ENCODE results near the gene NDUFA6. TPM values are rescaled to one million over a fixed set of nuclear protein-coding genes. Genes with fewer than 3 reads are reported as not detected.
A peak's percentile ranks its signal among the peaks of the same experiment; 100 is the strongest.
"Not testable (repeated sequence)": the region's sequence is repeated elsewhere in the genome, so short reads cannot be mapped to it uniquely, and the experiment has no call there.

NDUFA6 gene
- 10 to 100 TPM; 64.8 to 69.7 TPM for total RNA-seq
- polyA plus RNA-seq (ENCODE audit: insufficient read length in 6 of 6): 10 to 100 TPM; 69.1 to 97.4 (median 87.8) TPM
- long read RNA-seq, donor 1, transcript NDUFA6-202 (3 exons, 1,256 nt): major isoform, 162 of 166 reads
- long read RNA-seq, donor 1, partial matches to known transcripts: 0 of 166 reads
- long read RNA-seq, donor 1, other reads (novel, unspliced or antisense): 0 of 166 reads
- long read RNA-seq, donor 2, transcript NDUFA6-202 (3 exons, 1,256 nt): major isoform, 121 of 132 reads
- long read RNA-seq, donor 2, transcript NDUFA6-201 (2 exons, 475 nt): minor isoform, 11 of 132 reads
- long read RNA-seq, donor 2, partial matches to known transcripts: 0 of 132 reads
- long read RNA-seq, donor 2, other reads (novel, unspliced or antisense): 0 of 132 reads
- long read RNA-seq, donor 3, transcript NDUFA6-201 (2 exons, 475 nt): minor isoform, 8 of 137 reads
- long read RNA-seq, donor 3, transcript NDUFA6-202 (3 exons, 1,256 nt): major isoform, 129 of 137 reads
- long read RNA-seq, donor 3, partial matches to known transcripts: 0 of 137 reads
- long read RNA-seq, donor 3, other reads (novel, unspliced or antisense): 0 of 137 reads
- long read RNA-seq, donor 4, transcript NDUFA6-202 (3 exons, 1,256 nt): major isoform, 162 of 168 reads
- long read RNA-seq, donor 4, partial matches to known transcripts: 2 of 168 reads
- long read RNA-seq, donor 4, other reads (novel, unspliced or antisense): 4 of 168 reads
- long read RNA-seq, donor 5, transcript NDUFA6-202 (3 exons, 1,256 nt): major isoform, 122 of 126 reads
- long read RNA-seq, donor 5, partial matches to known transcripts: 0 of 126 reads
- long read RNA-seq, donor 5, other reads (novel, unspliced or antisense): 0 of 126 reads
- long read RNA-seq, donor 6, transcript NDUFA6-201 (2 exons, 475 nt): minor isoform, 11 of 197 reads
- long read RNA-seq, donor 6, transcript NDUFA6-202 (3 exons, 1,256 nt): major isoform, 186 of 197 reads
- long read RNA-seq, donor 6, partial matches to known transcripts: 0 of 197 reads
- long read RNA-seq, donor 6, other reads (novel, unspliced or antisense): 0 of 197 reads
- long read RNA-seq, donor 7, transcript NDUFA6-201 (2 exons, 475 nt): minor isoform, 7 of 129 reads
- long read RNA-seq, donor 7, transcript NDUFA6-202 (3 exons, 1,256 nt): major isoform, 117 of 129 reads
- long read RNA-seq, donor 7, partial matches to known transcripts: 5 of 129 reads
- long read RNA-seq, donor 7, other reads (novel, unspliced or antisense): 0 of 129 reads
- long read RNA-seq, donor 8, transcript NDUFA6-202 (3 exons, 1,256 nt): major isoform, 132 of 143 reads
- long read RNA-seq, donor 8, transcript NDUFA6-201 (2 exons, 475 nt): minor isoform, 5 of 143 reads
- long read RNA-seq, donor 8, partial matches to known transcripts: 6 of 143 reads
- long read RNA-seq, donor 8, other reads (novel, unspliced or antisense): 0 of 143 reads
- long read RNA-seq, donor 9, partial matches to known transcripts: 0 of 3 reads
- long read RNA-seq, donor 9, other reads (novel, unspliced or antisense): 0 of 3 reads
- long read RNA-seq, donor 10, transcript NDUFA6-202 (3 exons, 1,256 nt): major isoform, 167 of 173 reads
- long read RNA-seq, donor 10, partial matches to known transcripts: 1 of 173 reads
- long read RNA-seq, donor 10, other reads (novel, unspliced or antisense): 5 of 173 reads
- long read RNA-seq, donor 11, transcript NDUFA6-201 (2 exons, 475 nt): minor isoform, 8 of 138 reads
- long read RNA-seq, donor 11, transcript NDUFA6-202 (3 exons, 1,256 nt): major isoform, 130 of 138 reads
- long read RNA-seq, donor 11, partial matches to known transcripts: 0 of 138 reads
- long read RNA-seq, donor 11, other reads (novel, unspliced or antisense): 0 of 138 reads
- long read RNA-seq, donor 12, transcript NDUFA6-202 (3 exons, 1,256 nt): major isoform, 85 of 91 reads
- long read RNA-seq, donor 12, transcript NDUFA6-201 (2 exons, 475 nt): minor isoform, 6 of 91 reads
- long read RNA-seq, donor 12, partial matches to known transcripts: 0 of 91 reads
- long read RNA-seq, donor 12, other reads (novel, unspliced or antisense): 0 of 91 reads

DNA sequence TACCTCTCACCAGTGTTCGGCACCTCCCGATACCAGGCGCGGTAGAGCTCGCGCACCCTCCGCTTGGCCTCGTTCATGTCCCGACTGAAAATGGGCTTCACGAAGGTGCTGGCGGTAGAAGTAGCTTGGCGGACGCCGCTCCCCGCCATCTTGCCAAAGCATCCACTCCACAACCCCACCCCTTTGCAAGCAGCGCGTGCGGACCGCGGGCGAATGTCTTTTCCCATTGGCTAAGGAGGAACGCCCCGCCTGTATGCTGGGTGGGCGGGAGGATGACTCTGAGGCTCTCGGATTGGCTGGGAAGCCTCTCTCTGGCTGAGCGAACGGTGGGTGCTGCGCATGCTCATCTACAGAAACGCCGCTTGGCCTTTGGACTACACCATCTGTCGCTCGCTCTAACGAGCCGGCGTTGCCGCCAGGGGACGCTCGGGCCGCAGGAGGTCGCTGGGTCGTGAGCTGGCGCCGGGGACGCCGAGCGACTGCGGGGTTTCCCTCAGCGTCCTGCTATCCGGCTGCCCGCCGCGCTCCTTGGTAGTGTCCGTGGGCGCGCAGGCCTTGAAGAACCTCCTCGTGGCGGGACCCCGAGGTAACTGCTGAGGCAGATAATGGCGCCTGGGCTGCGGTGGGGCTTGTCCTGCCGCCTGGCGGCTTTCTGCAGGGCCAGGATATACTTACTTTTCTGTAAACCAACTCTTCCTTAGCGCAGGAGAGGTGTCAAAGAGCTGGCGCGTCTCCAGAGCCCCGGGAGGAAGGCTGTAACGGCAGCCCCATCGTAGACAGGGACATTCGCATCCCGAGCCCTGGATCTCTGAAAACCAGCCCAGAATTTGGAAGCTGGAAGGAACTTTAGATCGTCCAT, at the start of gene NDUFA6:
TSS of gene NDUFA6 (minus strand) at position 177 of the 859 bp plus-strand sequence. CDS start at position 149, 28 bp downstream.
- TF ChIP-seq, protein P1, sequence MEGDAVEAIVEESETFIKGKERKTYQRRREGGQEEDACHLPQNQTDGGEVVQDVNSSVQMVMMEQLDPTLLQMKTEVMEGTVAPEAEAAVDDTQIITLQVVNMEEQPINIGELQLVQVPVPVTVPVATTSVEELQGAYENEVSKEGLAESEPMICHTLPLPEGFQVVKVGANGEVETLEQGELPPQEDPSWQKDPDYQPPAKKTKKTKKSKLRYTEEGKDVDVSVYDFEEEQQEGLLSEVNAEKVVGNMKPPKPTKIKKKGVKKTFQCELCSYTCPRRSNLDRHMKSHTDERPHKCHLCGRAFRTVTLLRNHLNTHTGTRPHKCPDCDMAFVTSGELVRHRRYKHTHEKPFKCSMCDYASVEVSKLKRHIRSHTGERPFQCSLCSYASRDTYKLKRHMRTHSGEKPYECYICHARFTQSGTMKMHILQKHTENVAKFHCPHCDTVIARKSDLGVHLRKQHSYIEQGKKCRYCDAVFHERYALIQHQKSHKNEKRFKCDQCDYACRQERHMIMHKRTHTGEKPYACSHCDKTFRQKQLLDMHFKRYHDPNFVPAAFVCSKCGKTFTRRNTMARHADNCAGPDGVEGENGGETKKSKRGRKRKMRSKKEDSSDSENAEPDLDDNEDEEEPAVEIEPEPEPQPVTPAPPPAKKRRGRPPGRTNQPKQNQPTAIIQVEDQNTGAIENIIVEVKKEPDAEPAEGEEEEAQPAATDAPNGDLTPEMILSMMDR (IDR thresholded peaks at IDR 0.05): peak; percentile 85 to 87
- peaks cover 0 to 18% of the 10 kb centered on the region in 2 donors for H3K36me3 ChIP-seq
- H3K27ac ChIP-seq: peak within 1 kb of the TSS; percentile 96 to 98
- no peaks in the 10 kb centered on the region for H3K27me3 ChIP-seq
- H3K4me1 ChIP-seq: peaks cover 9 to 25% of the 10 kb centered on the region in 2 donors
- H3K4me3 ChIP-seq: peak within 1 kb of the TSS; percentile 91 to 97
- DNase-seq (peak; percentile 97 to 99 (median 99)), ATAC-seq (peak; percentile 95)
- intact Hi-C loops (cut with DNase I): no loop called here
- H3K9me3 ChIP-seq: no peaks in the 10 kb centered on the region

DNA sequence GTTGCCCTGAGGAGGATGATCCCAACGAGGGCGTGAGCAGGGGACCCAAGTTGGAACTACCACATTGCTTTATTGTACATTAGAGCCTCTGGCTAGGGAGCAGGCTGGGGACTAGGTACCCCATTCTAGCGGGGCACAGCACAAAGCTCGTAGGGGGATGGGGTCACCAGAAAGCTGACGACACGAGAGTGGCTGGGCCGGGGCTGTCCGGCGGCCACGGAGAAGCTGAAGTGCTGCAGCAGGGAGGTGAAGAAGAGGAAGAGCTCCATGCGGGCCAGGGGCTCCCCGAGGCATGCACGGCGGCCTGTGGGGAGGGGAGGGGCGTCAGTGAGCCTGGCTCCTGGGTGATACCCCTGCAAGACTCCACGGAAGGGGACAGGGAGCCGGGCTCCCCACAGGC, 49.6 kb upstream of the NDUFA6 start:
- H3K27ac ChIP-seq: not testable (repeated sequence)

GRCh38 chr22:42139508-42139907, 48.9 kb upstream of the NDUFA6 start:
- ATAC-seq; DNase-seq; H3K36me3 ChIP-seq; intact Hi-C loops (cut with DNase I); H3K4me3 ChIP-seq; H3K4me1 ChIP-seq; H3K27me3 ChIP-seq; H3K27ac ChIP-seq; H3K9me3 ChIP-seq: not testable (repeated sequence)

More for the DNA sequence above, 49.6 kb upstream of the NDUFA6 start:
- DNase-seq; ATAC-seq; intact Hi-C loops (cut with DNase I); H3K27me3 ChIP-seq; H3K4me3 ChIP-seq; H3K9me3 ChIP-seq; H3K4me1 ChIP-seq; H3K36me3 ChIP-seq: not testable (repeated sequence)

DNA sequence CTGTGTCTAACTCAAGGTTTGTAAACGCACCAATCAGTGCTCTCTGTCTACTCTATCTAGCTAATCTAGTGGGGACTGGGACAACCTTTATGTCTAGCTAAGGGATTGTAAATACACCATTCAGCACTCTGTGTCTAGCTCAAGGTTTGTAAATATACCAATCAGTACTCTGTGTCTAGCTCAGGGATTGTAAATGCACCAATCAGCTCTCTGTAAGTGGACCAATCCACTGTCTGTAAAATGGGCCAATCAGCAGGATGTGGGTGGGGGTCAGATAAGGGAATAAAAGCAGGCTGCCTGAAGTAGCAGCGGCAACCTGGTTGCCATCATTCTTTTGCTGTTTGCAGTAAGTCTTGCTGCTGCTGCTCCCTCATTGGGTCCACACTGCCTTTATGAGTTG, 48.4 kb upstream of the NDUFA6 start:
- ATAC-seq (no peak), DNase-seq (no peak)
- Histone ChIP-seq H3K9me3 (no peaks in the 10 kb centered on the region), H3K27me3 (no peaks in the 10 kb centered on the region), H3K27ac (no peak overlapping the region), H3K36me3 (peaks cover 0 to 7% of the 10 kb centered on the region in 2 donors), H3K4me3 (no peak overlapping the region), H3K4me1 (no peaks in the 10 kb centered on the region)
- TF ChIP-seq, protein P1 (IDR thresholded peaks at IDR 0.05): no peak
- intact Hi-C loops (cut with DNase I): no loop called here

All from left lung (tissue), 14 donors.